HCT116 (cell line): Measurements from ENCODE around the gene STARD4. TPM values are rescaled to one million over a fixed set of nuclear protein-coding genes. Genes with fewer than 3 reads are reported as not detected.
A peak's percentile ranks its signal among the peaks of the same experiment; 100 is the strongest.

Experiments
- ATAC-seq: fragments of 200-7000 bp; cut with Tn5 transposase; 2 replicates; pipeline ENCODE4 v1.9.1; 2020; ENCODE audit warnings: mild to moderate bottlenecking, moderate library complexity
- BruUV-seq: library from RNA; stranded (reverse); fragments of 400-500 nt; replicated peaks from 2 replicates; lab custom pipeline; 2021; lab: Mats Ljungman, UMichigan
- CTCF ChIA-PET: fragments of 300-600 bp; sonication (Branson Sonifier 250); formaldehyde crosslinking; loops from one replicate; lab custom pipeline; 2021; ENCODE audit warnings: antibody characterized with exemption; lab: Charles Lee
- POLR2A ChIA-PET: fragments of 300-600, 350-600 bp; sonication (Branson Sonifier 250); formaldehyde crosslinking; loops from one replicate; lab custom pipeline; 2021; ENCODE audit warnings: antibody characterized with exemption; lab: Charles Lee
- RAD21 ChIA-PET, 2 experiments: fragments of 300-600 bp; sonication (Branson Sonifier 250); formaldehyde crosslinking; loops; one replicate each; lab custom pipeline; 2023; ENCODE audit warnings: low total read pairs in 2 of 2; ENCODE audit not compliant: uncharacterized antibody in 2 of 2, unreplicated experiment in 2 of 2, low non-redundant PET in 1 of 2; lab: Charles Lee
- DNase-seq: peaks from one replicate; pipeline ENCODE4 v3.0.0-alpha.2; 2010; ENCODE audit warnings: low read depth, low spot score
- H2AFZ ChIP-seq: fragments of 200-600 bp; shearing (Covaris generic), sonication (generic); 2 replicates; pipeline ENCODE4 v1.6.1; 2017; ENCODE audit warnings: low read depth, mixed run types, mixed read lengths, antibody characterized with exemption, low read length; ENCODE audit not compliant: poor library complexity, severe bottlenecking
- H3K27ac ChIP-seq: 2 replicates; pipeline ENCODE4 v1.5.1; 2012; ENCODE audit warnings: low read depth, low read length
- H3K27me3 ChIP-seq: fragments of 200-600 bp; sonication (generic); 2 replicates; pipeline ENCODE4 v1.6.1; 2016; ENCODE audit warnings: mixed run types, low read length, mixed read lengths; ENCODE audit not compliant: insufficient read depth
- H3K36me3 ChIP-seq, 2 experiments: fragments of 200-500 bp in 1 of 2; fragments of 200-600 bp in 1 of 2; sonication (Bioruptor generic) in 1 of 2; sonication (generic) in 1 of 2; 2 replicates each; pipeline versions ENCODE4 v1.5.1 to v1.6.1; 2014 to 2016; ENCODE audit warnings: low read length in 2 of 2, inconsistent platforms in 1 of 2, mixed read lengths in 1 of 2, mixed run types in 1 of 2; ENCODE audit not compliant: insufficient read depth in 2 of 2, control insufficient read depth in 1 of 2
- H3K4me1 ChIP-seq, 2 experiments: fragments of 200-600 bp in 1 of 2; sonication (generic) in 1 of 2; 2 replicates each; pipeline versions ENCODE4 v1.5.1 to v1.6.1; 2012 to 2017; ENCODE audit warnings: low read length in 2 of 2, inconsistent platforms in 1 of 2, mild to moderate bottlenecking in 1 of 2, mixed read lengths in 1 of 2, mixed run types in 1 of 2, moderate library complexity in 1 of 2; ENCODE audit not compliant: insufficient read depth in 2 of 2, control insufficient read depth in 1 of 2
- H3K4me2 ChIP-seq: fragments of 200-600 bp; sonication (generic); 2 replicates; pipeline ENCODE4 v1.6.1; 2017; ENCODE audit warnings: mixed run types, low read length, mixed read lengths
- H3K4me3 ChIP-seq, 2 experiments: fragments of 200-600 bp in 1 of 2; sonication (generic) in 1 of 2; replicated peaks in 1 of 2; 2 replicates each; pipeline ENCODE4 v1.5.1; 2011 to 2016; ENCODE audit warnings: low read length in 2 of 2, control low read depth in 1 of 2, low read depth in 1 of 2, mild to moderate bottlenecking in 1 of 2, mixed read lengths in 1 of 2, mixed run types in 1 of 2
- H3K79me2 ChIP-seq: fragments of 200-600 bp; sonication (generic); 2 replicates; pipeline ENCODE4 v1.6.1; 2017; ENCODE audit warnings: mild to moderate bottlenecking, mixed run types, low read length, moderate library complexity, mixed read lengths; ENCODE audit not compliant: insufficient read depth
- H3K9ac ChIP-seq: fragments of 200-600 bp; sonication (generic); 2 replicates; pipeline ENCODE4 v1.6.1; 2016; ENCODE audit warnings: low read length, mixed read lengths
- H3K9me2 ChIP-seq: fragments of 200-600 bp; sonication (generic), shearing (Covaris generic); 2 replicates; pipeline ENCODE4 v1.6.1; 2017; ENCODE audit warnings: mixed run types, mild to moderate bottlenecking, moderate library complexity; ENCODE audit not compliant: insufficient read depth
- H3K9me3 ChIP-seq, 2 experiments: fragments of 200-500 bp in 1 of 2; fragments of 200-600 bp in 1 of 2; sonication (Bioruptor generic) in 1 of 2; sonication (generic) in 1 of 2; 2 replicates each; pipeline ENCODE4 v1.6.1; 2014 to 2017; ENCODE audit warnings: low read length in 2 of 2, mixed read lengths in 2 of 2, inconsistent platforms in 1 of 2, low read depth in 1 of 2, mild to moderate bottlenecking in 1 of 2, mixed run types in 1 of 2, moderate library complexity in 1 of 2; ENCODE audit not compliant: control insufficient read depth in 1 of 2, insufficient read depth in 1 of 2
- H4K20me1 ChIP-seq: fragments of 200-600 bp; sonication (generic), shearing (Covaris generic); 2 replicates; pipeline ENCODE4 v1.6.1; 2017; ENCODE audit warnings: mixed run types, mild to moderate bottlenecking, moderate library complexity; ENCODE audit not compliant: insufficient read depth
- CEBPB ChIP-seq: IDR thresholded peaks from 2 replicates; pipeline ENCODE4 v1.6.1; 2012; ENCODE audit warnings: low read depth
- EGR1 ChIP-seq: IDR thresholded peaks from 2 replicates; pipeline ENCODE4 v1.6.1; 2012; ENCODE audit warnings: low read depth
- EZH2 ChIP-seq: fragments of 200-600 bp; sonication (generic); IDR thresholded peaks from 2 replicates; pipeline ENCODE4 v1.6.1; 2017; ENCODE audit warnings: antibody characterized with exemption, mixed run types
- EZH2phosphoT487 ChIP-seq: fragments of 200-600 bp; IDR thresholded peaks from 2 replicates; pipeline ENCODE4 v1.6.1; 2018; ENCODE audit warnings: antibody characterized with exemption, borderline replicate concordance
- FOSL1 ChIP-seq: IDR thresholded peaks from 2 replicates; pipeline ENCODE4 v1.6.1; 2012; ENCODE audit warnings: low read depth
- JUND ChIP-seq: IDR thresholded peaks from 2 replicates; pipeline ENCODE4 v1.6.1; 2012
- MAX ChIP-seq: IDR thresholded peaks from 2 replicates; pipeline ENCODE4 v1.6.1; 2012
- POLR2A ChIP-seq: IDR thresholded peaks from 2 replicates; pipeline ENCODE4 v1.7.0; 2011; ENCODE audit warnings: borderline replicate concordance; ENCODE audit not compliant: insufficient read depth, insufficient read length; ENCODE audit errors: extremely low read depth
- POLR2AphosphoS5 ChIP-seq: IDR thresholded peaks from 2 replicates; pipeline ENCODE4 v1.6.1; 2011; ENCODE audit warnings: mild to moderate bottlenecking, low read depth, low read length, moderate library complexity
- RAD21 ChIP-seq: IDR thresholded peaks from 2 replicates; pipeline ENCODE4 v1.6.1; 2012; ENCODE audit warnings: low read depth, mild to moderate bottlenecking
- SIN3A ChIP-seq: IDR thresholded peaks from 2 replicates; pipeline ENCODE4 v1.6.1; 2012; ENCODE audit warnings: low read depth
- SRF ChIP-seq: IDR thresholded peaks from 2 replicates; pipeline ENCODE4 v1.6.1; 2012; ENCODE audit warnings: low read depth
- TCF7L2 ChIP-seq: IDR thresholded peaks from 2 replicates; pipeline ENCODE4 v1.7.0; 2011; ENCODE audit warnings: borderline replicate concordance, inconsistent platforms; ENCODE audit not compliant: insufficient read depth, insufficient read length; ENCODE audit errors: extremely low read depth
- ZFX ChIP-seq: fragments of 450-650 bp; IDR thresholded peaks from 2 replicates; pipeline ENCODE4 v1.6.1; 2017
- ZNF274 ChIP-seq: fragments of 200-500 bp; sonication (Bioruptor generic); IDR thresholded peaks from 2 replicates; pipeline ENCODE4 v1.6.1; 2014; ENCODE audit warnings: mild to moderate bottlenecking, low read depth, low read length, inconsistent platforms
- intact Hi-C: fragments of 100-400 bp; cut with micrococcal nuclease; formaldehyde crosslinking; loops from 2 replicates; pipeline ENCODE4 v1.10.0; 2022
- total RNA-seq: library from RNA; stranded (reverse); gene quantifications from one replicate; pipeline ENCODE4 v1.2.1, GENCODE V29; 2021; ENCODE audit not compliant: unreplicated experiment
- TF ChIP-seq, protein P1 (sequence below): IDR thresholded peaks from 2 replicates; pipeline ENCODE4 v1.6.1; 2012
- TF ChIP-seq, protein P2 (sequence below), 3 experiments: fragments of 200-600 bp in 1 of 3; sonication (generic) in 1 of 3; IDR thresholded peaks in 2 of 3; conservative IDR thresholded peaks in 1 of 3; 2 replicates each; pipeline ENCODE4 v1.5.1; 2012 to 2017; ENCODE audit warnings: low read depth in 2 of 3, low read length in 2 of 3, antibody characterized with exemption in 1 of 3, borderline replicate concordance in 1 of 3, control low read depth in 1 of 3, mild to moderate bottlenecking in 1 of 3, mixed read lengths in 1 of 3, mixed run types in 1 of 3, moderate library complexity in 1 of 3; ENCODE audit not compliant: insufficient read depth in 1 of 3
- TF ChIP-seq, protein P3 (sequence below): IDR thresholded peaks from 2 replicates; pipeline ENCODE4 v1.6.1; 2011; ENCODE audit warnings: mild to moderate bottlenecking, low read length, moderate library complexity; ENCODE audit not compliant: insufficient replicate concordance; ENCODE audit errors: extremely low read depth

STARD4 gene
- total RNA-seq, 1 experiment from 2014 or later = 44.3 TPM

DNA sequence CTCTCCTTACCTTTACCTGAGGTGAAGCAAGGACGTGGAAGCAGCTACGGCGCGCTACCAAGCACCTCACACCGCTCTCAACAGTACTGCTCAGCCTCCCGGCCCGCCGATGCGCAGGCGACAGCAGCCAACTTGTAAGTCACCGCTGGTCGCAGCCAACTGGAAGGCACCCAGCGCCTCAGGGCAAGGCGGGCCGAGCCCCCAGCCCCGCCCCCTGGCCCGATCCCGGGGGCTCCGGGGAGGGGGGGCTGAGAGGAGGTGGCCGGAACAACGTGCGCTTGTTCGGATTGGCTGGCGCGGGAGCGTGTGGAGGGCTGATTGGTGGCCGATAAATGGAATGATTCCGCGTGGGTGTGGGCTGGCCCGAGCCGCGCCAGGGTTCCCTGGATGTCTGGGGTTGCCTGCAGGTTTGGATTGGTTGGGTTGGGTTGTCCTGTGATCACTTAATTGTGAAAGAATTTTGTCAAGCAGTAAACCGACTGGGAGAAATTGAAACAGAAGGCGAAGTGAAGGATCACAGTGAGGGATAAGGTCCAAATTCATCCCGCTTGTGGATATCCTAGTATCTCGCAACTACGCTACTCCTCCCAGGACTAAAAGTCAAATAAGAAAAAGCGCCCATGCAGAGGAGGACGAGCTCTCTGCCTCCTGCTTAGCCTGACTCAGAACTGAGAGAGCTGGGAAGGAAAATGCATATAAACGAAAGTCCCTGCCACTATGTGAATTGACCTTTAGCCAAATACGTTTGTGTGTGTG is at the start of gene STARD4 (continued):
- TF ChIP-seq ZNF274 (no peak), EZH2phosphoT487 (no peak), POLR2A (no peak), ZFX (no peak), POLR2AphosphoS5 (peak; percentile 70), JUND (no peak), TCF7L2 (peak; percentile 77)
- TF ChIP-seq, protein P1, sequence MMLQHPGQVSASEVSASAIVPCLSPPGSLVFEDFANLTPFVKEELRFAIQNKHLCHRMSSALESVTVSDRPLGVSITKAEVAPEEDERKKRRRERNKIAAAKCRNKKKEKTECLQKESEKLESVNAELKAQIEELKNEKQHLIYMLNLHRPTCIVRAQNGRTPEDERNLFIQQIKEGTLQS = no peak
- TF ChIP-seq, all 23 proteins: peak for 8

DNA sequence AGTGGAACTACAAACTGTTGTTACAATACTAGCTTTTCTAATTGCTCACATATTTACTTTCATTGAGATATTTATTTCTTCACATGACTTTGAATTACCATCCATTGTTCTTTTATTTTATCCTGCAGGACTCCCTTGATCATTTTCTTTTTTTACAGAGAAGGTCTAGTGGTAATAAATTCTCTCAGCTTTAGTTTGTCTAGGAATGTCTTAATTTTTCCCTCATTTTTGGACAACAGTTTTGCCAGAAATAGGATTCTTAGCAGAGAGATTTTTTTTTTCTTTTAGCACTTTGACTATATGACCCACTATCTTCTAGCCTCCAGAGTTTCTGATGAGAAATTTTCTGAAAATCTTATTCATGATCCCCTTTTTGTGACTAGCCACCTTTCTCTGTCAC is 47.3 kb upstream of the STARD4 start:
- Histone ChIP-seq H4K20me1 (no peaks in the 10 kb centered on the region), H3K9me3 (no peaks in the 10 kb centered on the region), H3K27me3 (0 out of 2 replicates have a peak, but pooled peaks cover 8% of the 10 kb centered on the region), H3K9ac (no peak overlapping the region), H3K4me1 (no peaks in the 10 kb centered on the region), H3K9me2 (no peaks in the 10 kb centered on the region), H3K27ac (no peak overlapping the region), H3K79me2 (no peaks in the 10 kb centered on the region), H3K4me2 (no peak overlapping the region), H3K4me3 (no peak overlapping the region), H2AFZ (no peak overlapping the region), H3K36me3 (no peaks in the 10 kb centered on the region)
- RAD21 ChIA-PET = no interaction called here
- no peak for TF ChIP-seq MAX
- TF ChIP-seq, protein P1 = no peak
- TF ChIP-seq CEBPB = no peak
- TF ChIP-seq POLR2A = no peak
- no peak for TF ChIP-seq FOSL1
- no peak for TF ChIP-seq RAD21
- TF ChIP-seq, protein P2, sequence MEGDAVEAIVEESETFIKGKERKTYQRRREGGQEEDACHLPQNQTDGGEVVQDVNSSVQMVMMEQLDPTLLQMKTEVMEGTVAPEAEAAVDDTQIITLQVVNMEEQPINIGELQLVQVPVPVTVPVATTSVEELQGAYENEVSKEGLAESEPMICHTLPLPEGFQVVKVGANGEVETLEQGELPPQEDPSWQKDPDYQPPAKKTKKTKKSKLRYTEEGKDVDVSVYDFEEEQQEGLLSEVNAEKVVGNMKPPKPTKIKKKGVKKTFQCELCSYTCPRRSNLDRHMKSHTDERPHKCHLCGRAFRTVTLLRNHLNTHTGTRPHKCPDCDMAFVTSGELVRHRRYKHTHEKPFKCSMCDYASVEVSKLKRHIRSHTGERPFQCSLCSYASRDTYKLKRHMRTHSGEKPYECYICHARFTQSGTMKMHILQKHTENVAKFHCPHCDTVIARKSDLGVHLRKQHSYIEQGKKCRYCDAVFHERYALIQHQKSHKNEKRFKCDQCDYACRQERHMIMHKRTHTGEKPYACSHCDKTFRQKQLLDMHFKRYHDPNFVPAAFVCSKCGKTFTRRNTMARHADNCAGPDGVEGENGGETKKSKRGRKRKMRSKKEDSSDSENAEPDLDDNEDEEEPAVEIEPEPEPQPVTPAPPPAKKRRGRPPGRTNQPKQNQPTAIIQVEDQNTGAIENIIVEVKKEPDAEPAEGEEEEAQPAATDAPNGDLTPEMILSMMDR (IDR thresholded peaks at IDR 0.05 in 2 of 3, conservative IDR thresholded peaks at IDR 0.05 in 1 of 3; ENCODE audit: borderline replicate concordance in 1 of 3, insufficient read depth in 1 of 3, low read depth in 2 of 3, low read length in 2 of 3) = no peak
- no peak for TF ChIP-seq EZH2phosphoT487
- TF ChIP-seq, protein P3, sequence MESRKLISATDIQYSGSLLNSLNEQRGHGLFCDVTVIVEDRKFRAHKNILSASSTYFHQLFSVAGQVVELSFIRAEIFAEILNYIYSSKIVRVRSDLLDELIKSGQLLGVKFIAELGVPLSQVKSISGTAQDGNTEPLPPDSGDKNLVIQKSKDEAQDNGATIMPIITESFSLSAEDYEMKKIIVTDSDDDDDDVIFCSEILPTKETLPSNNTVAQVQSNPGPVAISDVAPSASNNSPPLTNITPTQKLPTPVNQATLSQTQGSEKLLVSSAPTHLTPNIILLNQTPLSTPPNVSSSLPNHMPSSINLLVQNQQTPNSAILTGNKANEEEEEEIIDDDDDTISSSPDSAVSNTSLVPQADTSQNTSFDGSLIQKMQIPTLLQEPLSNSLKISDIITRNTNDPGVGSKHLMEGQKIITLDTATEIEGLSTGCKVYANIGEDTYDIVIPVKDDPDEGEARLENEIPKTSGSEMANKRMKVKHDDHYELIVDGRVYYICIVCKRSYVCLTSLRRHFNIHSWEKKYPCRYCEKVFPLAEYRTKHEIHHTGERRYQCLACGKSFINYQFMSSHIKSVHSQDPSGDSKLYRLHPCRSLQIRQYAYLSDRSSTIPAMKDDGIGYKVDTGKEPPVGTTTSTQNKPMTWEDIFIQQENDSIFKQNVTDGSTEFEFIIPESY = no peak
- no peak for TF ChIP-seq SRF
- TF ChIP-seq ZNF274 = no peak
- no peak for TF ChIP-seq SIN3A
- TF ChIP-seq TCF7L2 = no peak
- no peak for TF ChIP-seq EZH2
- no peak for TF ChIP-seq EGR1
- CTCF ChIA-PET = no interaction called here
- POLR2A ChIA-PET = no interaction called here
- ATAC-seq = no peak
- BruUV-seq = no TSS peak
- intact Hi-C loops = loop anchor here (10.0 kb wide), 1 partner anchor 405 kb away; no protein-coding TSS in a partner anchor
- DNase-seq = no peak
